ENCODE results near the gene PASD1.
"Not testable (repeated sequence)": the region's sequence is repeated elsewhere in the genome, so short reads cannot be mapped to it uniquely, and the experiment has no call there.

Gene PASD1

GRCh38 chrX:151537572-151537971 is 25.9 kb upstream of the PASD1 start:
- TF ChIP-seq, protein P1, sequence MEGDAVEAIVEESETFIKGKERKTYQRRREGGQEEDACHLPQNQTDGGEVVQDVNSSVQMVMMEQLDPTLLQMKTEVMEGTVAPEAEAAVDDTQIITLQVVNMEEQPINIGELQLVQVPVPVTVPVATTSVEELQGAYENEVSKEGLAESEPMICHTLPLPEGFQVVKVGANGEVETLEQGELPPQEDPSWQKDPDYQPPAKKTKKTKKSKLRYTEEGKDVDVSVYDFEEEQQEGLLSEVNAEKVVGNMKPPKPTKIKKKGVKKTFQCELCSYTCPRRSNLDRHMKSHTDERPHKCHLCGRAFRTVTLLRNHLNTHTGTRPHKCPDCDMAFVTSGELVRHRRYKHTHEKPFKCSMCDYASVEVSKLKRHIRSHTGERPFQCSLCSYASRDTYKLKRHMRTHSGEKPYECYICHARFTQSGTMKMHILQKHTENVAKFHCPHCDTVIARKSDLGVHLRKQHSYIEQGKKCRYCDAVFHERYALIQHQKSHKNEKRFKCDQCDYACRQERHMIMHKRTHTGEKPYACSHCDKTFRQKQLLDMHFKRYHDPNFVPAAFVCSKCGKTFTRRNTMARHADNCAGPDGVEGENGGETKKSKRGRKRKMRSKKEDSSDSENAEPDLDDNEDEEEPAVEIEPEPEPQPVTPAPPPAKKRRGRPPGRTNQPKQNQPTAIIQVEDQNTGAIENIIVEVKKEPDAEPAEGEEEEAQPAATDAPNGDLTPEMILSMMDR (IDR thresholded peaks at IDR 0.05; ENCODE audit: insufficient read depth, low read length, poor library complexity, severe bottlenecking) = no peak
- Histone ChIP-seq H3K36me3 (ENCODE audit: control insufficient read depth, insufficient read depth, low read length) (no peaks in the 10 kb centered on the region), H3K27me3 (replicated peaks; ENCODE audit: control insufficient read depth, insufficient read depth, low read length) (no peaks in the 10 kb centered on the region)

DNA sequence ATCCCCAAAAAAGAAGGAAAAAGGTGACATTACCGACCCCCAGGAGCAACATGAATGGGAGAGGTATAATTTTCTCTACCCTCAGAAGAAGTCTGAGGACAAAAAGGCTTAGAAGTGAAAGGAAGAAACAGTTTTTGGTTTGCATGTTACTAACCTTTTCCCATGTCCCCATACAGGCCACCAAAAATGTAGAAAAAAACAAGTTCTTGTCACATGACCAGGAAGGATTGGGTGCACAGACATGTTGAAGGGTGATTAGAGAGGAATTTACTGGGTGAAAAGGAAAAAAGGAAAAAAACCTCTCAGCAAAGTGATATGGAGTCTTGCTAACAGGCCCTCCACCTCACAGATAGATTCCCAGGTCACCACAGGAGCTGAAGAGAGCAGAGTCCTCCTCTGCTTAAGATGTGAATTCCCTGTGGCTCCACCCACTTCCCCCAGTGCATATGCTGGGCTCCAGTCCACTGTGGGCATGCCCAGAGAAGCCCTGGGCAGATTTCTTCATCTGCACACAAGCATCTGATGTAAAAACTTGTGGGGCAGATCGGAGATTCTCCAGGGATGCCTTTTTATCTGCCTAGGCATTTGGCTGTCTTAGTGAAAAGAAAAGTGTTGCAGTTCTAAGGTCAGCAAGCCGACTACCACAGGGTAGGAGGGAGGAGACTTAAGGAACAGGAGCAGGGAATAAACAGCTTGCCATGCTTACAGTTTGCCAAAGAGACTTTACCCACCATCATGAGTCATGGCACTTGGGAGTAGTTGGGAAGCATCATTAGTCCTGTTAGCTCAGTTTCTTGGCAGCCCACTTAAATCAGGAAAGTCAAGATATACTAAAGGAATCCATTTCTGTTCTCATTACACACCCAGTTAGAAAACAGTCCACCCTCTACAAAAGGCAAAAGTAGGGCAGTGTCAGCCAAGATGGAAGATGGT is 25.0 kb upstream of the PASD1 start:
- Histone ChIP-seq H3K27me3 (replicated peaks; ENCODE audit: control insufficient read depth, insufficient read depth, low read length) (no peaks in the 10 kb centered on the region), H3K36me3 (ENCODE audit: control insufficient read depth, insufficient read depth, low read length) (no peaks in the 10 kb centered on the region), H3K4me3 (replicated peaks; ENCODE audit: low read depth, low read length) (no peak overlapping the region)
- TF ChIP-seq, protein P1 (IDR thresholded peaks at IDR 0.05; ENCODE audit: insufficient read depth, low read length, poor library complexity, severe bottlenecking) = no peak
- no peak for DNase-seq (ENCODE audit: extremely low read depth, insufficient read length)

More at GRCh38 chrX:151537572-151537971, 25.9 kb upstream of the PASD1 start:
- DNase-seq (ENCODE audit: extremely low read depth, insufficient read length) = no peak
- H3K4me3 ChIP-seq (replicated peaks; ENCODE audit: low read depth, low read length) = no peak overlapping the region

GRCh38 chrX:151543706-151544105 is 19.8 kb upstream of the PASD1 start:
- Histone ChIP-seq H3K4me3 (replicated peaks; ENCODE audit: low read depth, low read length) (no peak overlapping the region), H3K27me3 (replicated peaks; ENCODE audit: control insufficient read depth, insufficient read depth, low read length) (no peaks in the 10 kb centered on the region), H3K36me3 (ENCODE audit: control insufficient read depth, insufficient read depth, low read length) (no peaks in the 10 kb centered on the region)
- no peak for DNase-seq (ENCODE audit: extremely low read depth, insufficient read length)
- TF ChIP-seq, protein P1 (IDR thresholded peaks at IDR 0.05; ENCODE audit: insufficient read depth, low read length, poor library complexity, severe bottlenecking) = no peak

GRCh38 chrX:151546226-151546625 is 17.2 kb upstream of the PASD1 start:
- DNase-seq (ENCODE audit: extremely low read depth, insufficient read length); H3K27me3 ChIP-seq (replicated peaks; ENCODE audit: control insufficient read depth, insufficient read depth, low read length); H3K4me3 ChIP-seq (replicated peaks; ENCODE audit: low read depth, low read length); H3K36me3 ChIP-seq (ENCODE audit: control insufficient read depth, insufficient read depth, low read length): not testable (repeated sequence)

DNA sequence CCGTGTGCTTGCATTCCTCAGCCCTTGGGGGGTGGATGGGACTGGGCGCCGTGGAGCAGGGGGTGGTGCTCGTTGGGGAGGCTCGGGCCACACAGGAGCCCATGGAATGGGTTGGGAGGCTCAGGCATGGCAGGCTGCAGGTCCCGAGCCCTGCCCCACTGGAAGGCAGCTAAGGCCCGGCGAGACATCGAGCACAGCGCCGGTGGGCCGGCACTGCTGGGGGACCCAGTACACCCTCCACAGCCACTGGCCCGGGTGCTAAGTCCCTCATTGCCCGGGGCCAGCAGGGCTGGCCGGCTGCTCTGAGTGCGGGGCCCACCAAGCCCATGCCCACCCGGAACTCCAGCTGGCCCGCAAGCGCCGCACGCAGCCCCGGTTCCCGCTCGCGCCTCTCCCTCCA is 12.3 kb upstream of the PASD1 start:
- H3K36me3 ChIP-seq (ENCODE audit: control insufficient read depth, insufficient read depth, low read length); DNase-seq (ENCODE audit: extremely low read depth, insufficient read length); H3K27me3 ChIP-seq (replicated peaks; ENCODE audit: control insufficient read depth, insufficient read depth, low read length); H3K4me3 ChIP-seq (replicated peaks; ENCODE audit: low read depth, low read length): not testable (repeated sequence)

DNA sequence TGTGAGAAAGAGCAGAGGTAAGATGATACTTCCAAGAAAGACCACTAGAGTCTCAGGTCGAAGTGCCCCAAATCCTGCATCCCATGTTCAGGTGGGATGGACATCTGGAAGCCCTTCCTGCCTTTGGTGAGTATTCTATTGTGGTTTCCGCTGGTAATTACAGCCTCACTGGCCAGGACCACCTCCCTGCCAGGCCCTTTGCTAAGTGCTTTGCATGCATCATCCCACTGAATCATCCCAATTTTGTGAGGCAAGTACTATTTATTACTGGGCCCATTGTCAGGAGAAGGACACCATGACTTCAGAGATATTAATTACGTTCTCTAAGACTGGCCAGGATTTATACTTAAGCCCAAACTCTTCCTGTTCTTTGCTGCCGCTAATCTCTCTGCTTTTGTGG is 10.7 kb upstream of the PASD1 start:
- no peaks in the 10 kb centered on the region for H3K27me3 ChIP-seq (replicated peaks; ENCODE audit: control insufficient read depth, insufficient read depth, low read length)
- no peak for DNase-seq (ENCODE audit: extremely low read depth, insufficient read length)

GRCh38 chrX:151555301-151555700 is 8.2 kb upstream of the PASD1 start:
- DNase-seq (ENCODE audit: extremely low read depth, insufficient read length); H3K36me3 ChIP-seq (ENCODE audit: control insufficient read depth, insufficient read depth, low read length); H3K27me3 ChIP-seq (replicated peaks; ENCODE audit: control insufficient read depth, insufficient read depth, low read length); H3K4me3 ChIP-seq (replicated peaks; ENCODE audit: low read depth, low read length): not testable (repeated sequence)

More for the DNA sequence above, 10.7 kb upstream of the PASD1 start:
- no peaks in the 10 kb centered on the region for H3K36me3 ChIP-seq (ENCODE audit: control insufficient read depth, insufficient read depth, low read length)
- TF ChIP-seq, protein P1 (IDR thresholded peaks at IDR 0.05; ENCODE audit: insufficient read depth, low read length, poor library complexity, severe bottlenecking) = no peak
- H3K4me3 ChIP-seq (replicated peaks; ENCODE audit: low read depth, low read length) = no peak overlapping the region

DNA sequence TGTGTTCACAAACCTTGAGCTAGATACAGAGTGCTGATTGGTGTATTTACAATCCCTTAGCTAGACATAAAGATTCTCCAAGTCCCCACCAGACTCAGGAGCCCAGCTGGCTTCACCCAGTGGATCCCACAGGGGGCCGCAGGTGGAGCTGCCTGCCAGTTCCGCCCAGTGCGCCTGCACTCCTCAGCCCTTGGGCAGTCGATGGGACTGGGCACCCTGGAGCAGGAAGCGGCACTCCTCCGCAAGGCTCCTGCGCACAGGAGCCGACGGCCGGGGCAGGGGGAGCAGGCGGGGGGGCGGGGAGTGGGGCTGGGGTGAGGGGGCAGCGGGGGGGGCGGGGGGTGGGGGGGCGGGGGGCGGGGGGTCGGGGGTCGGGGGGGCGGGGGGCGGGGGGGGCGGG is 990 bp upstream of the PASD1 start:
- H3K4me3 ChIP-seq (replicated peaks; ENCODE audit: low read depth, low read length); H3K27me3 ChIP-seq (replicated peaks; ENCODE audit: control insufficient read depth, insufficient read depth, low read length); DNase-seq (ENCODE audit: extremely low read depth, insufficient read length); H3K36me3 ChIP-seq (ENCODE audit: control insufficient read depth, insufficient read depth, low read length): not testable (repeated sequence)

DNA sequence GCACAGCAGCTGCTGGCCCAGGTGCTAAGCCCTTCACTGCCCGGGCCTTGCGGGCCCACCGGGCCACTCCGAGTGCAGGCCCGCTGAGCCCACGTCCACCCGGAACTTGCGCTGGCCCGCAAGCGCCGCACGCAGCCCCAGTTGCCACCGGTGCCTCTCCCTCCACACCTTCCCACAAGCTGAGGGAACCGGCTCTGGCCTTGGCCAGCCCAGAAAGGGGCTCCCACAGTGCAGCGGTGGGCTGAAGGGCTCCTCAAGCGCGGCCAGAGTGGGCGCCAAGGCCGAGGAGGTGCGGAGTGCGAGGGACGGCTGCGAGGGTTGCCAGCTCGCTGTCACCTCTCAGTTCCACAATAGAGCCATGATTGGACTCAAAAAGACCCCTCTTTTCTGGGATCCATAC is 472 bp upstream of the PASD1 start:
- H3K4me3 ChIP-seq (replicated peaks; ENCODE audit: low read depth, low read length); H3K36me3 ChIP-seq (ENCODE audit: control insufficient read depth, insufficient read depth, low read length); DNase-seq (ENCODE audit: extremely low read depth, insufficient read length); H3K27me3 ChIP-seq (replicated peaks; ENCODE audit: control insufficient read depth, insufficient read depth, low read length): not testable (repeated sequence)
